Testis (tissue), 2 donors: Measurements from ENCODE around the gene SLCO1B1.
"Not testable (repeated sequence)": the region's sequence is repeated elsewhere in the genome, so short reads cannot be mapped to it uniquely, and the experiment has no call there.

Experiments
- POLR2A ChIP-seq: fragments of 450-650 bp; IDR thresholded peaks from one replicate; pipeline ENCODE4 v1.6.1; 2017; ENCODE audit warnings: antibody characterized with exemption, mild to moderate bottlenecking, moderate library complexity
- TF ChIP-seq, protein P1 (sequence below), 3 experiments: fragments of 450-650 bp in 2 of 3; fragments of 200-600 bp in 1 of 3; sonication (generic) in 1 of 3; IDR thresholded peaks; one replicate each; pipeline ENCODE4 v1.5.1; 2016 to 2019; ENCODE audit warnings: antibody characterized with exemption in 3 of 3, mild to moderate bottlenecking in 2 of 3, moderate library complexity in 1 of 3

DNA sequence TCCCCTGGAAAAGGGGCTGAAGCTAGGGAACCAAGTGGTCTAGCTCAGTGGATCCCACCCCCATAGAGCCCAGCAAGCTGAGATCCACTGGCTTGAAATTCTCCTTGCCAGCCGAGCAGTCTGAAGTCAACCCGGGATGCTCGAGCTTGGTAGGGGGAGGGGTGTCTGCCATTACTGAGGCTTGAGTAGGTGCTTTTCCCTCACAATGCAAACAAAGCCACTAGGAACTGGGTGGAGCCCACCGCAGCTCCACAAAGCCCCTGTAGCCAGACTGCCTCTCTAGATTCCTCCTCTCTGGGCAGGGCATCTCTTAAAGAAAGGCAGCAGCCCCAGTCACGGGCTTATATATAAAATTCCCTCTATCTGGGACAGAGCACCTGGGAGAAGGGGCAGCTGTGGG, 18.9 kb downstream of the SLCO1B1 start:
- TF ChIP-seq, protein P1, sequence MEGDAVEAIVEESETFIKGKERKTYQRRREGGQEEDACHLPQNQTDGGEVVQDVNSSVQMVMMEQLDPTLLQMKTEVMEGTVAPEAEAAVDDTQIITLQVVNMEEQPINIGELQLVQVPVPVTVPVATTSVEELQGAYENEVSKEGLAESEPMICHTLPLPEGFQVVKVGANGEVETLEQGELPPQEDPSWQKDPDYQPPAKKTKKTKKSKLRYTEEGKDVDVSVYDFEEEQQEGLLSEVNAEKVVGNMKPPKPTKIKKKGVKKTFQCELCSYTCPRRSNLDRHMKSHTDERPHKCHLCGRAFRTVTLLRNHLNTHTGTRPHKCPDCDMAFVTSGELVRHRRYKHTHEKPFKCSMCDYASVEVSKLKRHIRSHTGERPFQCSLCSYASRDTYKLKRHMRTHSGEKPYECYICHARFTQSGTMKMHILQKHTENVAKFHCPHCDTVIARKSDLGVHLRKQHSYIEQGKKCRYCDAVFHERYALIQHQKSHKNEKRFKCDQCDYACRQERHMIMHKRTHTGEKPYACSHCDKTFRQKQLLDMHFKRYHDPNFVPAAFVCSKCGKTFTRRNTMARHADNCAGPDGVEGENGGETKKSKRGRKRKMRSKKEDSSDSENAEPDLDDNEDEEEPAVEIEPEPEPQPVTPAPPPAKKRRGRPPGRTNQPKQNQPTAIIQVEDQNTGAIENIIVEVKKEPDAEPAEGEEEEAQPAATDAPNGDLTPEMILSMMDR (IDR thresholded peaks at IDR 0.05), result not testable (repeated sequence)
- TF ChIP-seq POLR2A, result not testable (repeated sequence)
